Measurements from ENCODE around the gene H2BK1.

H2BK1 gene

GRCh38 chr7:151232091-151232916 is 22.0 kb upstream of the H2BK1 start, which contains the start of gene CHPF2:
CHPF2 (plus strand) TSS chr7:151232483; CDS start chr7:151234012, 1,529 bp downstream.
- DNase-seq, result peak; percentile 38 to 81

- DNase-seq, result no peak
These were observed 20.8 kb upstream of the H2BK1 start for GRCh38 chr7:151231080-151231479.

- DNase-seq, result no peak
These were observed 19.0 kb upstream of the H2BK1 start for GRCh38 chr7:151229249-151229648.

- no peak for DNase-seq
These were observed 18.0 kb upstream of the H2BK1 start for GRCh38 chr7:151228024-151228866.

- DNase-seq, result peak; percentile 98 to 99
These were observed 16.8 kb upstream of the H2BK1 start, which contains the start of gene ABCF2 for GRCh38 chr7:151226875-151227782. ABCF2 (minus strand) TSS chr7:151227205; CDS start chr7:151226458, 747 bp downstream.

- no peak for DNase-seq
These were observed 16.2 kb upstream of the H2BK1 start for GRCh38 chr7:151226560-151226874.

- no peak for DNase-seq
These were observed 15.7 kb upstream of the H2BK1 start for GRCh38 chr7:151225948-151226510.

- no peak for DNase-seq
These were observed 13.4 kb upstream of the H2BK1 start for GRCh38 chr7:151223728-151224127.

- DNase-seq, result no peak
These were observed 7.9 kb upstream of the H2BK1 start for GRCh38 chr7:151218170-151218569.

GRCh38 chr7:151215396-151215795 is 5.1 kb upstream of the H2BK1 start:
- DNase-seq, result no peak

GRCh38 chr7:151213826-151214225 is 3.5 kb upstream of the H2BK1 start:
- no peak for DNase-seq

- DNase-seq, result no peak
These were observed 2.3 kb upstream of the H2BK1 start for GRCh38 chr7:151212626-151213025.

- no peak for DNase-seq
These were observed 976 bp upstream of the H2BK1 start for GRCh38 chr7:151211155-151211772.

GRCh38 chr7:151209588-151209987 is 700 bp downstream of the H2BK1 start:
- no peak for DNase-seq

- no peak for DNase-seq
These were observed 1.9 kb downstream of the H2BK1 start for GRCh38 chr7:151208253-151208862.

GRCh38 chr7:151207804-151208203 is 2.5 kb downstream of the H2BK1 start:
- DNase-seq, result no peak

- no peak for DNase-seq
These were observed 3.0 kb downstream of the H2BK1 start for GRCh38 chr7:151207315-151207714.

GRCh38 chr7:151206914-151207313 is 3.4 kb downstream of the H2BK1 start:
- peak; percentile 32 to 68 for DNase-seq

GRCh38 chr7:151205730-151206129 is 4.6 kb downstream of the H2BK1 start:
- no peak for DNase-seq

- no peak for DNase-seq
These were observed 5.8 kb downstream of the H2BK1 start for GRCh38 chr7:151204383-151205032.

- no peak for DNase-seq
These were observed 7.5 kb downstream of the H2BK1 start for GRCh38 chr7:151202836-151203235.

All from NCI-H187 (cell line).